H1 (cell line): ENCODE measurements around the gene SHC1.

Experiments used
- ATF3 ChIP-seq: IDR thresholded peaks from 2 replicates; pipeline ENCODE4 v1.6.1; 2011; ENCODE audit warnings: low read depth, mild to moderate bottlenecking, low read length; ENCODE audit not compliant: insufficient read depth
- CBX8 ChIP-seq: fragments of 300-800, 300-1000 bp; sonication (generic); IDR thresholded peaks from 2 replicates; pipeline ENCODE4 v1.7.1; 2016; ENCODE audit warnings: low read depth, low read length, borderline replicate concordance
- CTCF ChIP-seq, 3 experiments: IDR thresholded peaks; 1 replicate in 2 of 3; 2 replicates in 1 of 3; pipeline versions ENCODE4 v1.5.1 to v1.6.1; 2011; ENCODE audit warnings: low read length in 3 of 3, mild to moderate bottlenecking in 3 of 3, inconsistent platforms in 2 of 3, low read depth in 1 of 3, moderate library complexity in 1 of 3; ENCODE audit not compliant: insufficient read depth in 1 of 3; ENCODE audit errors: control extremely low read depth in 1 of 3
- MAX ChIP-seq: IDR thresholded peaks from 2 replicates; pipeline ENCODE4 v1.6.1; 2012; ENCODE audit warnings: inconsistent platforms
- POLR2A ChIP-seq, 2 experiments: IDR thresholded peaks; 1 replicate in 1 of 2; 2 replicates in 1 of 2; pipeline ENCODE4 v1.6.1; 2011; ENCODE audit warnings: low read depth in 2 of 2, low read length in 2 of 2, mild to moderate bottlenecking in 2 of 2; ENCODE audit errors: control extremely low read depth in 1 of 2
- POLR2AphosphoS5 ChIP-seq: IDR thresholded peaks from 2 replicates; pipeline ENCODE4 v1.6.1; 2011; ENCODE audit warnings: low read depth, low read length
- TAF1 ChIP-seq: IDR thresholded peaks from 2 replicates; pipeline ENCODE4 v1.6.1; 2011; ENCODE audit warnings: mild to moderate bottlenecking, low read depth, low read length

- TF ChIP-seq CBX8 = no peak
- TF ChIP-seq POLR2AphosphoS5 = no peak
- no peak for TF ChIP-seq CTCF (IDR thresholded peaks at IDR 0.05; ENCODE audit: control extremely low read depth in 1 of 3, insufficient read depth in 1 of 3, low read depth in 1 of 3, low read length in 3 of 3)
- TF ChIP-seq ATF3 = no peak
- TF ChIP-seq TAF1 = no peak
- TF ChIP-seq POLR2A (IDR thresholded peaks at IDR 0.05; ENCODE audit: control extremely low read depth in 1 of 2, low read depth in 2 of 2, low read length in 2 of 2) = no peak
- no peak for TF ChIP-seq MAX
Measured at GRCh38 chr1:154926201-154926600, 44.3 kb downstream of the SHC1 start.
